Neural progenitor cell (in vitro differentiated cells): ENCODE data around the gene SLC25A20.

Source experiments
- EZH2 ChIP-seq: fragments of 200-600 bp; sonication (generic); IDR thresholded peaks from 2 replicates; pipeline ENCODE4 v1.6.1; 2017; ENCODE audit warnings: antibody characterized with exemption, mild to moderate bottlenecking, moderate library complexity
- EZH2phosphoT487 ChIP-seq: fragments of 200-600 bp; sonication (generic); IDR thresholded peaks from 2 replicates; pipeline ENCODE4 v1.6.1; 2017; ENCODE audit warnings: antibody characterized with exemption
- TF ChIP-seq, protein P1 (sequence below): fragments of 200-600 bp; sonication (generic); IDR thresholded peaks from 2 replicates; pipeline ENCODE4 v1.5.1; 2017; ENCODE audit warnings: antibody characterized with exemption, mild to moderate bottlenecking

DNA sequence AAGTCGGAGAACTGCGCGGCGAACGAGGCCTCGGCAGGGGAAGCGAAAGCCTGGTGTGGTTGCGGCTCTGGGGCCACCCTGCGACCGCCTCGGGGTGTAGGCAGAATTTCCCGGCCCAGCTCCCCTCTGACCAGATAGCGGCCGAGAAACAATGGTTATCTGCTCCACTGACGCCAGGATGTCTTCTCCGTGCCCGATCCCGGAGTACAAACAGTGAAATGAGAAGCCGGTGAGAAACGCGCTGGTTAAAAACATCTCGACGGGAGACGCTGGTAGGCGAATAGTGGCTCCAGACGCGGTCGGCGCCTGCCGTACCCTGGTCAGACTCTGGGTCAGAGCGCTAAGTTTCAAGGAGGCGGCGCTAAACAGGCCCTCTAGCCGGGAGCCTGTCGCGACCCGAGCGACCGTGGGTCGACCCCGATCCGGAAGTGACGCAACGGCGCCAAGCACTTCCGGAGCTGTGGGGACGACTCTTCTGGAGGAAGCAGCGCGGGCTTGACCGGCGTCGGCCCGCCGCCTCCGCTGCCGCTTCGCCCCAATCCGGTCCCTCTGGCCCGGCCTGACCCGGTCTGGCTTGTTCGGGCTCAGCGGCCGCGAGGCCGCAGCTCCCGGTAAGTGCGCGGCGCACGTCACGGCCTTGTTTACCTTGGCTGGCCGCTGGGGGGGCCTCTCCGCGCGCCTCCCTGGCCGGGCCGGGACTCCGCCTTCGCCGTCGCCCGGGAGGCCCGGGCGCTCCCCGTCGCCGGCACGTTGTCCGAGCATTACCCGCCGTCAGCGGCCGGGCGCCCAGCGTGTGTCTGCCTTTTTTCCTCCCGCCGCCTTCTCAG lies 19.9 kb upstream of the SLC25A20 start, which contains the start of gene ARIH2:
- TF ChIP-seq, protein P1, sequence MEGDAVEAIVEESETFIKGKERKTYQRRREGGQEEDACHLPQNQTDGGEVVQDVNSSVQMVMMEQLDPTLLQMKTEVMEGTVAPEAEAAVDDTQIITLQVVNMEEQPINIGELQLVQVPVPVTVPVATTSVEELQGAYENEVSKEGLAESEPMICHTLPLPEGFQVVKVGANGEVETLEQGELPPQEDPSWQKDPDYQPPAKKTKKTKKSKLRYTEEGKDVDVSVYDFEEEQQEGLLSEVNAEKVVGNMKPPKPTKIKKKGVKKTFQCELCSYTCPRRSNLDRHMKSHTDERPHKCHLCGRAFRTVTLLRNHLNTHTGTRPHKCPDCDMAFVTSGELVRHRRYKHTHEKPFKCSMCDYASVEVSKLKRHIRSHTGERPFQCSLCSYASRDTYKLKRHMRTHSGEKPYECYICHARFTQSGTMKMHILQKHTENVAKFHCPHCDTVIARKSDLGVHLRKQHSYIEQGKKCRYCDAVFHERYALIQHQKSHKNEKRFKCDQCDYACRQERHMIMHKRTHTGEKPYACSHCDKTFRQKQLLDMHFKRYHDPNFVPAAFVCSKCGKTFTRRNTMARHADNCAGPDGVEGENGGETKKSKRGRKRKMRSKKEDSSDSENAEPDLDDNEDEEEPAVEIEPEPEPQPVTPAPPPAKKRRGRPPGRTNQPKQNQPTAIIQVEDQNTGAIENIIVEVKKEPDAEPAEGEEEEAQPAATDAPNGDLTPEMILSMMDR, result peak; percentile 15
- TF ChIP-seq EZH2phosphoT487 (no peak), EZH2 (no peak)
